Astrocyte (in vitro differentiated cells and primary cell): ENCODE results near the gene ZDHHC1.

Experiments
- CTCF ChIP-seq: IDR thresholded peaks from 2 replicates; pipeline ENCODE4 v1.5.1; 2011; ENCODE audit warnings: low read depth, mild to moderate bottlenecking, inconsistent platforms, low read length, moderate library complexity; ENCODE audit not compliant: insufficient read depth
- EZH2 ChIP-seq: IDR thresholded peaks from 2 replicates; pipeline ENCODE4 v1.6.1; 2012; ENCODE audit warnings: mild to moderate bottlenecking, low read length, inconsistent platforms; ENCODE audit not compliant: insufficient read depth

GRCh38 chr16:67403976-67404555, 12.2 kb downstream of the ZDHHC1 start:
- TF ChIP-seq CTCF (no peak), EZH2 (no peak)
